SJCRH30 (cell line): ENCODE data around the gene SNCA. TPM values are rescaled to one million over a fixed set of nuclear protein-coding genes. Genes with fewer than 3 reads are reported as not detected.

ENCODE experiments used
- DNase-seq, 2 experiments: peaks; one replicate each; pipeline ENCODE4 v3.0.0-alpha.2; 2015 to 2020
- H3K27ac ChIP-seq: fragments of 250-450 bp; sonication (Bioruptor Pico); 2 replicates; pipeline ENCODE4 v1.5.1; 2020; ENCODE audit warnings: mild to moderate bottlenecking, moderate library complexity
- H3K27me3 ChIP-seq: fragments of 250-450 bp; sonication (Bioruptor Pico); 2 replicates; pipeline ENCODE4 v1.5.1; 2020; ENCODE audit warnings: mild to moderate bottlenecking, moderate library complexity
- H3K36me3 ChIP-seq: fragments of 250-450 bp; sonication (Bioruptor Pico); 2 replicates; pipeline ENCODE4 v1.5.1; 2020; ENCODE audit warnings: mild to moderate bottlenecking, moderate library complexity
- H3K4me1 ChIP-seq: fragments of 250-450 bp; sonication (Bioruptor Pico); 2 replicates; pipeline ENCODE4 v1.5.1; 2020; ENCODE audit warnings: mild to moderate bottlenecking, moderate library complexity
- H3K4me3 ChIP-seq: fragments of 250-450 bp; sonication (Bioruptor Pico); 2 replicates; pipeline ENCODE4 v1.5.1; 2020; ENCODE audit warnings: mild to moderate bottlenecking, moderate library complexity
- H3K9me3 ChIP-seq: fragments of 250-450 bp; sonication (Bioruptor Pico); replicated peaks from 2 replicates; pipeline ENCODE4 v1.5.1; 2020; ENCODE audit warnings: mild to moderate bottlenecking, moderate library complexity
- total RNA-seq: library from RNA; depleted of rRNA; stranded (reverse); fragments of >200 nt; shearing (Covaris generic); gene quantifications from 2 replicates; pipeline ENCODE4 v1.2.3, GENCODE V29; 2014

SNCA gene
- total RNA-seq, 1 experiment from 2014 or later = 46.6 TPM

- Histone ChIP-seq H3K9me3 (peaks cover 13% of the 10 kb centered on the region), H3K27me3 (no peaks in the 10 kb centered on the region), H3K4me1 (no peaks in the 10 kb centered on the region), H3K36me3 (no peaks in the 10 kb centered on the region; the same call in none of the 2 replicates), H3K4me3 (no peak overlapping the region), H3K27ac (no peak overlapping the region)
- DNase-seq = no peak
Measured at GRCh38 chr4:89722517-89722916, 114.4 kb downstream of the SNCA start.

- H3K36me3 ChIP-seq = no peaks in the 10 kb centered on the region; the same call in none of the 2 replicates
- H3K4me1 ChIP-seq = no peaks in the 10 kb centered on the region
- H3K27me3 ChIP-seq = no peaks in the 10 kb centered on the region
- H3K9me3 ChIP-seq = peaks cover 13% of the 10 kb centered on the region
- DNase-seq = no peak
- no peak overlapping the region for H3K4me3 ChIP-seq
- no peak overlapping the region for H3K27ac ChIP-seq
Measured at GRCh38 chr4:89720981-89721380, 116.0 kb downstream of the SNCA start.

GRCh38 chr4:89719536-89720090, 117.3 kb downstream of the SNCA start:
- Histone ChIP-seq H3K4me1 (no peaks in the 10 kb centered on the region; the same call in 1 of the 2 replicates), H3K36me3 (no peaks in the 10 kb centered on the region; the same call in 1 of the 2 replicates), H3K27ac (no peak overlapping the region), H3K9me3 (peaks cover 13% of the 10 kb centered on the region), H3K27me3 (no peaks in the 10 kb centered on the region), H3K4me3 (no peak overlapping the region)
- DNase-seq = no peak

GRCh38 chr4:89716893-89717292, 120.1 kb downstream of the SNCA start:
- H3K4me3 ChIP-seq = no peak overlapping the region
- DNase-seq = no peak
- H3K27me3 ChIP-seq = no peaks in the 10 kb centered on the region
- no peak overlapping the region for H3K27ac ChIP-seq
- peaks cover 13% of the 10 kb centered on the region for H3K9me3 ChIP-seq
- H3K36me3 ChIP-seq = no peaks in the 10 kb centered on the region; the same call in 1 of the 2 replicates
- H3K4me1 ChIP-seq = peaks cover 16% of the 10 kb centered on the region

GRCh38 chr4:89715631-89716030, 121.3 kb downstream of the SNCA start:
- no peak overlapping the region for H3K27ac ChIP-seq
- no peak for DNase-seq
- peaks cover 13% of the 10 kb centered on the region for H3K9me3 ChIP-seq
- no peaks in the 10 kb centered on the region; the same call in 1 of the 2 replicates for H3K36me3 ChIP-seq
- peaks cover 28% of the 10 kb centered on the region for H3K4me1 ChIP-seq
- no peaks in the 10 kb centered on the region for H3K27me3 ChIP-seq
- H3K4me3 ChIP-seq = no peak overlapping the region

- H3K27ac ChIP-seq = peak overlapping the region; percentile 81
- DNase-seq = peak in 1 of 2 experiments; percentile 38
- H3K36me3 ChIP-seq = no peaks in the 10 kb centered on the region
- H3K27me3 ChIP-seq = no peaks in the 10 kb centered on the region
- H3K4me1 ChIP-seq = peaks cover 55% of the 10 kb centered on the region
- H3K4me3 ChIP-seq = no peak overlapping the region
- no peaks in the 10 kb centered on the region; the same call in 1 of the 2 replicates for H3K9me3 ChIP-seq
Measured at GRCh38 chr4:89712827-89713226, 124.1 kb downstream of the SNCA start.

GRCh38 chr4:89712141-89712540, 124.8 kb downstream of the SNCA start:
- Histone ChIP-seq H3K9me3 (no peaks in the 10 kb centered on the region), H3K36me3 (no peaks in the 10 kb centered on the region), H3K27ac (peak overlapping the region; percentile 81), H3K4me3 (peak overlapping the region; percentile 8), H3K4me1 (peaks cover 55% of the 10 kb centered on the region), H3K27me3 (no peaks in the 10 kb centered on the region)
- peak in 1 of 2 experiments; percentile 83 for DNase-seq

- DNase-seq = peak; percentile 88 to 97
- no peaks in the 10 kb centered on the region for H3K36me3 ChIP-seq
- H3K4me3 ChIP-seq = no peak overlapping the region
- peaks cover 55% of the 10 kb centered on the region for H3K4me1 ChIP-seq
- peak overlapping the region; percentile 94 for H3K27ac ChIP-seq
- H3K9me3 ChIP-seq = no peaks in the 10 kb centered on the region
- no peaks in the 10 kb centered on the region for H3K27me3 ChIP-seq
Measured at GRCh38 chr4:89708903-89709421, 128.0 kb downstream of the SNCA start.

GRCh38 chr4:89707467-89707866, 129.5 kb downstream of the SNCA start:
- no peak overlapping the region for H3K27ac ChIP-seq

GRCh38 chr4:89704651-89705395, 132.1 kb downstream of the SNCA start:
- Histone ChIP-seq H3K4me1 (peaks cover 20% of the 10 kb centered on the region), H3K27ac (no peak overlapping the region), H3K36me3 (no peaks in the 10 kb centered on the region), H3K4me3 (no peak overlapping the region), H3K9me3 (no peaks in the 10 kb centered on the region), H3K27me3 (no peaks in the 10 kb centered on the region)
- no peak for DNase-seq

More at GRCh38 chr4:89707467-89707866, 129.5 kb downstream of the SNCA start:
- peaks cover 43% of the 10 kb centered on the region for H3K4me1 ChIP-seq
- no peak for DNase-seq
- H3K27me3 ChIP-seq = no peaks in the 10 kb centered on the region
- no peaks in the 10 kb centered on the region for H3K36me3 ChIP-seq
- no peak overlapping the region for H3K4me3 ChIP-seq
- no peaks in the 10 kb centered on the region for H3K9me3 ChIP-seq

- peaks cover 12% of the 10 kb centered on the region for H3K4me1 ChIP-seq
- no peak for DNase-seq
- H3K27ac ChIP-seq = no peak overlapping the region
- H3K36me3 ChIP-seq = no peaks in the 10 kb centered on the region
- H3K9me3 ChIP-seq = no peaks in the 10 kb centered on the region
- no peaks in the 10 kb centered on the region for H3K27me3 ChIP-seq
- H3K4me3 ChIP-seq = no peak overlapping the region
Measured at GRCh38 chr4:89703829-89704590, 133.0 kb downstream of the SNCA start.

GRCh38 chr4:89700766-89701423, 136.1 kb downstream of the SNCA start:
- no peaks in the 10 kb centered on the region for H3K36me3 ChIP-seq
- no peak for DNase-seq
- H3K4me1 ChIP-seq = no peaks in the 10 kb centered on the region
- H3K27me3 ChIP-seq = no peaks in the 10 kb centered on the region
- no peak overlapping the region for H3K4me3 ChIP-seq
- H3K9me3 ChIP-seq = no peaks in the 10 kb centered on the region
- no peak overlapping the region for H3K27ac ChIP-seq

- Histone ChIP-seq H3K36me3 (no peaks in the 10 kb centered on the region), H3K27ac (no peak overlapping the region), H3K4me3 (no peak overlapping the region), H3K4me1 (0 out of 2 replicates have a peak, but pooled peaks cover 5% of the 10 kb centered on the region), H3K27me3 (no peaks in the 10 kb centered on the region), H3K9me3 (no peaks in the 10 kb centered on the region)
- DNase-seq = no peak
Measured at GRCh38 chr4:89685690-89686089, 151.3 kb downstream of the SNCA start.

- no peaks in the 10 kb centered on the region for H3K27me3 ChIP-seq
- 0 out of 2 replicates have a peak, but pooled peaks cover 5% of the 10 kb centered on the region for H3K4me1 ChIP-seq
- H3K4me3 ChIP-seq = no peak overlapping the region
- H3K27ac ChIP-seq = no peak overlapping the region
- H3K36me3 ChIP-seq = no peaks in the 10 kb centered on the region
- no peak for DNase-seq
- H3K9me3 ChIP-seq = no peaks in the 10 kb centered on the region
Measured at GRCh38 chr4:89685277-89685676, 151.7 kb downstream of the SNCA start.
